OCI-LY7 (cell line): ENCODE measurements around the gene MT2A.

Experiments used
- EZH2phosphoT487 ChIP-seq: fragments of 200-600 bp; sonication (generic); IDR thresholded peaks from 2 replicates; pipeline ENCODE4 v1.6.1; 2018; ENCODE audit warnings: low read depth, borderline replicate concordance, mild to moderate bottlenecking, mixed run types, antibody characterized with exemption, low read length, moderate library complexity, mixed read lengths
- TF ChIP-seq, protein P1 (sequence below): fragments of 200-600 bp; sonication (generic); conservative IDR thresholded peaks from 2 replicates; pipeline ENCODE4 v1.5.1; 2014; ENCODE audit warnings: mild to moderate bottlenecking, antibody characterized with exemption, low read length, moderate library complexity, mixed read lengths

DNA sequence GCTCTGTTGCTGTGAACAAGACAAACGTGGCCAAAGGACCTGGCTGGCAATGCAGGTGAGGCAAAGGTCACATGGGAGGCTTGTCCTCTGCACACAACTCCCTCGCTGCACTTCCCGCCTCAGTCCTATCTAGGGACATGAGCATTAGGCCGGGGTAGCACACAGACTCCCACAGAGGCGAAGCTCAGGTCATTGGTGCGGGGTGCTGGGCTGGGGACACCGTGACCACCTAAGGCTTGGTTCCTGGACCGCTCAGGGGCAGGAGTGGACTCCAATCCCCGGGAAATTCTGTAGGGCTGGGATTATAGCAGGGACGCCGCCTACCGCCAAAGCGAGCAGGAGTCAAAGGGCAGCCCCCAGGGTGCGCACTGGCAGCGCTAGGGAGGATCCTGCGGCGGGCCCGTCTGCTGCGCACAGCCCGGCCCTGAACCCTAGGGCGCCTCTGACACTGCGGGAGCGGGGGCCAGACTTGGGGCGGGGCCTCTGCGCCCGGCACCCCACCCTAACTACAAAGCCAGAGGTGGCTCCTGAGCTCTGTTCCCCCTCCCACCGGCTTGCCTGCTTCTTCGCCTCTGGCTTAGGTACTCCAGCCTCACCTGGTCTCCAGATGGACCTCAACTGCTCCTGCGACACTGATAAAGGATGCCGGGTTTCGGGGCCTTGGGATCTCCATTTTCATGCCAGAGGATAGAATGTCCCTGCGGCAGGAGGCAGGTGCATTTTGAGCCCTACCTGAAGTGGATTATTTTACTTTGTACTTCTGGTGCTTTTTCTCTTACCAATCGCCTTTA, 39.5 kb downstream of the MT2A start:
- TF ChIP-seq, protein P1, sequence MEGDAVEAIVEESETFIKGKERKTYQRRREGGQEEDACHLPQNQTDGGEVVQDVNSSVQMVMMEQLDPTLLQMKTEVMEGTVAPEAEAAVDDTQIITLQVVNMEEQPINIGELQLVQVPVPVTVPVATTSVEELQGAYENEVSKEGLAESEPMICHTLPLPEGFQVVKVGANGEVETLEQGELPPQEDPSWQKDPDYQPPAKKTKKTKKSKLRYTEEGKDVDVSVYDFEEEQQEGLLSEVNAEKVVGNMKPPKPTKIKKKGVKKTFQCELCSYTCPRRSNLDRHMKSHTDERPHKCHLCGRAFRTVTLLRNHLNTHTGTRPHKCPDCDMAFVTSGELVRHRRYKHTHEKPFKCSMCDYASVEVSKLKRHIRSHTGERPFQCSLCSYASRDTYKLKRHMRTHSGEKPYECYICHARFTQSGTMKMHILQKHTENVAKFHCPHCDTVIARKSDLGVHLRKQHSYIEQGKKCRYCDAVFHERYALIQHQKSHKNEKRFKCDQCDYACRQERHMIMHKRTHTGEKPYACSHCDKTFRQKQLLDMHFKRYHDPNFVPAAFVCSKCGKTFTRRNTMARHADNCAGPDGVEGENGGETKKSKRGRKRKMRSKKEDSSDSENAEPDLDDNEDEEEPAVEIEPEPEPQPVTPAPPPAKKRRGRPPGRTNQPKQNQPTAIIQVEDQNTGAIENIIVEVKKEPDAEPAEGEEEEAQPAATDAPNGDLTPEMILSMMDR, result no peak
- TF ChIP-seq EZH2phosphoT487, result no peak
